CD4-positive, alpha-beta T cell treated with Interleukin-17A for 4 hours (primary cell): ENCODE measurements around the gene KIRREL3.
A peak's percentile ranks its signal among the peaks of the same experiment; 100 is the strongest.
"Not testable (repeated sequence)": the region's sequence is repeated elsewhere in the genome, so short reads cannot be mapped to it uniquely, and the experiment has no call there.

ENCODE experiments used
- DNase-seq: peaks from one replicate; pipeline ENCODE4 v3.0.0-alpha.2; 2020; ENCODE audit warnings: mixed read lengths

KIRREL3 gene

GRCh38 chr11:126996036-126996804 is 4.3 kb downstream of the KIRREL3 start:
- no peak for DNase-seq

- no peak for DNase-seq
These were observed 7.0 kb downstream of the KIRREL3 start for GRCh38 chr11:126993599-126993998.

GRCh38 chr11:126992804-126993111 is 7.8 kb downstream of the KIRREL3 start:
- no peak for DNase-seq

- DNase-seq, result no peak
These were observed 8.3 kb downstream of the KIRREL3 start for GRCh38 chr11:126992065-126992803.

GRCh38 chr11:126991596-126991995 is 9.0 kb downstream of the KIRREL3 start:
- DNase-seq, result no peak

GRCh38 chr11:126990716-126991480 is 9.7 kb downstream of the KIRREL3 start:
- DNase-seq, result no peak

- peak; percentile 43 for DNase-seq
These were observed 10.4 kb downstream of the KIRREL3 start for GRCh38 chr11:126989942-126990715.

- DNase-seq, result no peak
These were observed 11.9 kb downstream of the KIRREL3 start for GRCh38 chr11:126988655-126989054.

- DNase-seq, result no peak
These were observed 18.9 kb downstream of the KIRREL3 start for GRCh38 chr11:126981635-126982034.

GRCh38 chr11:126978911-126979310 is 21.7 kb downstream of the KIRREL3 start:
- DNase-seq, result no peak

GRCh38 chr11:126978165-126978564 is 22.4 kb downstream of the KIRREL3 start:
- no peak for DNase-seq

GRCh38 chr11:126973051-126973450 is 27.5 kb downstream of the KIRREL3 start:
- DNase-seq, result no peak

GRCh38 chr11:126971305-126971704 is 29.3 kb downstream of the KIRREL3 start:
- no peak for DNase-seq

GRCh38 chr11:126969865-126970479 is 30.6 kb downstream of the KIRREL3 start:
- no peak for DNase-seq

- DNase-seq, result no peak
These were observed 31.7 kb downstream of the KIRREL3 start for GRCh38 chr11:126968915-126969314.

- DNase-seq, result no peak
These were observed 35.2 kb downstream of the KIRREL3 start for GRCh38 chr11:126965331-126965730.

GRCh38 chr11:126963603-126964363 is 36.8 kb downstream of the KIRREL3 start:
- DNase-seq, result no peak

GRCh38 chr11:126963115-126963514 is 37.5 kb downstream of the KIRREL3 start:
- no peak for DNase-seq

- DNase-seq, result no peak
These were observed 40.9 kb downstream of the KIRREL3 start for GRCh38 chr11:126959700-126960099.

GRCh38 chr11:126956635-126957034 is 43.9 kb downstream of the KIRREL3 start:
- DNase-seq, result no peak

GRCh38 chr11:126952533-126952932 is 48.0 kb downstream of the KIRREL3 start:
- not testable (repeated sequence) for DNase-seq

GRCh38 chr11:126951465-126951864 is 49.1 kb downstream of the KIRREL3 start:
- no peak for DNase-seq
